ENCODE measurements around the gene DCTN5.

- no peak for TF ChIP-seq CTCF (IDR thresholded peaks at IDR 0.05; ENCODE audit: borderline replicate concordance, extremely low read depth, low read length, poor library complexity, severe bottlenecking)
- TF ChIP-seq EZH2 (IDR thresholded peaks at IDR 0.05; ENCODE audit: borderline replicate concordance, low read depth, low read length, severe bottlenecking), result no peak
These were observed 45.9 kb upstream of the DCTN5 start for GRCh38 chr16:23595246-23595950.

Measured in DND-41 (cell line).